GM12874 (cell line): ENCODE data around the gene XRCC4.

Experiments
- TF ChIP-seq, protein P1 (sequence below): IDR thresholded peaks from 2 replicates; pipeline ENCODE4 v1.5.1; 2011; ENCODE audit warnings: low read depth, mild to moderate bottlenecking, control low read depth, low read length, moderate library complexity; ENCODE audit not compliant: insufficient read depth

XRCC4 gene

DNA sequence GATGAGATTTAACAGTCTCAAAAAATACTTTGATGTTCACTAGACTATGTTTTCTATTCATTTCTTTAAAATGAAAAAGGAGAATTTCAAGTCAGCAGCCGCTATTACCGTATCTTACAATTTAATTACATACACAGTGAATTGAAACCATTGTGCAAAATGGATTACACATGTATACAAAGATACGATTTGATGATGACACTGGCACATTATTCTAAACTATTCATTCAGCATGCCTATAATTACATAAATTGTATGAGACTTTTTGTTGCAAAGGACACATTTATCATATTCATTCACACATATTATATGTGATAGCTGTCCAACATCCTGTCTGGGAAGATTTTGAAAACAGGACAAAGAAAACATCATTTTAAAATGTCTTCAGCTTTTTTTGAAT lies 275.9 kb downstream of the XRCC4 start:
- TF ChIP-seq, protein P1, sequence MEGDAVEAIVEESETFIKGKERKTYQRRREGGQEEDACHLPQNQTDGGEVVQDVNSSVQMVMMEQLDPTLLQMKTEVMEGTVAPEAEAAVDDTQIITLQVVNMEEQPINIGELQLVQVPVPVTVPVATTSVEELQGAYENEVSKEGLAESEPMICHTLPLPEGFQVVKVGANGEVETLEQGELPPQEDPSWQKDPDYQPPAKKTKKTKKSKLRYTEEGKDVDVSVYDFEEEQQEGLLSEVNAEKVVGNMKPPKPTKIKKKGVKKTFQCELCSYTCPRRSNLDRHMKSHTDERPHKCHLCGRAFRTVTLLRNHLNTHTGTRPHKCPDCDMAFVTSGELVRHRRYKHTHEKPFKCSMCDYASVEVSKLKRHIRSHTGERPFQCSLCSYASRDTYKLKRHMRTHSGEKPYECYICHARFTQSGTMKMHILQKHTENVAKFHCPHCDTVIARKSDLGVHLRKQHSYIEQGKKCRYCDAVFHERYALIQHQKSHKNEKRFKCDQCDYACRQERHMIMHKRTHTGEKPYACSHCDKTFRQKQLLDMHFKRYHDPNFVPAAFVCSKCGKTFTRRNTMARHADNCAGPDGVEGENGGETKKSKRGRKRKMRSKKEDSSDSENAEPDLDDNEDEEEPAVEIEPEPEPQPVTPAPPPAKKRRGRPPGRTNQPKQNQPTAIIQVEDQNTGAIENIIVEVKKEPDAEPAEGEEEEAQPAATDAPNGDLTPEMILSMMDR, result no peak

DNA sequence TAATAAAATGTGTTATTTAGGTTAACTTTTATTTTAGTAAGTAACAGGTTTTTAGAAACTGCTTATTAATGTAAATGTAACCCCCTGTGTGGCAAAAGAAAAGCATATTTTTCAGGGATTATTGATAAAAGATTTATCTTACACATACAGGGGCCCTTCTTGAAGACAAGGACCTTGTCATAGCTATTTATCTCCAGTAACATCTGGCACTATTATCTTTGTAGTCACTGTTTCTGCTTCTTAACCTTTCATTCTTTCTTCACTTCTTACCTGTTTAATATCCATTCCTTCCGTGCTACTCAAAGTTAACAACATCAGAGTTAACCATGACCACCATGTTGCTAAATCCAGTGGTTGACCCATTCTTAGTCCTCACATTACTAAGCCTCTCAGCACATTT lies 276.4 kb downstream of the XRCC4 start:
- TF ChIP-seq, protein P1, result no peak

DNA sequence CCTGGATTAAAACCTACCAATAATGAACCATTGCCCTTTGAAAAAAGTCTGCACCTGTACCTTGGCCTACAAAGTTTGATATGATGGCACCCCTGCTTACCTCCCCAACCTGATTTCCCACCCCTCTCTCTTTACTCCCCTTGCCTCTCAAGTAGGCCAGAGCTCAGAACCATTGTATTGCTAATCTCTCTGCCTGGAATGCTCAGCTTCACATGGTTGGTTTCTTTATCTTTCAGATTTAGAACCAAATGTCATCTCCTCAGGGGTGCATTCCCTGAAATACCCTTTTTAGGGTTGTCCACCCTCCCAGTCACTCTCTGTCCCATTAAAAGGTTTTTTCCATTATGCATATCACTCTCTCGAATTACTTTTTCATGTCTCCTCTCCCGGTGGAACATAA lies 277.6 kb downstream of the XRCC4 start:
- TF ChIP-seq, protein P1, result no peak

DNA sequence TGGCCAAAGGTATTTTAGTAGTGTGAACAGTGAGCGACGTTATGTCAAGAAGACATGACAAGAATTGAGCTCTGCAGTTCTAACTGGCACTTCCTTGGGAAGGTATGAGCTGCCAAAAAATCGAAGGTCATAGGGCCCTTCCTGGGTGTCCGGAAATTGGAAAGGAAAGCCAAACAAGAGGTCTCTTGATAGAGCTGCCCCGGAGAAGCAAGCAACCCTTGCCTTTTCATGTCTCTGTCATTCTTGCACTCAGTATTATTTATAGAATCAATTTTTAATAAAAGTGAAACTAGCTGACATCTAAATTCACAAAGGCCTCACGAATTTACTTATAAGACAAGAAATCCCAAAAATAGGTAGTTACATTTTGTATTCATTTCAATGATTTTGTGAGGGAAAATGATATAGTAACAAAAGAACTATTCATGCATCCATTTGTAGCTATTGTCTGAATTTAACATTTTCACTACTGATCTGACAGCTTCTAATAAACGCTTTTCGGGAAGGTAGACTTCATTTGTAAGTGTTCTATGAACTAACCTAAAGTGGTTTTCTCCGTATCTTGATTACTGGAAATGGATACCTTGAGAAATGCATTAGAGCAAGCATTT lies 280.4 kb downstream of the XRCC4 start:
- TF ChIP-seq, protein P1, result no peak

DNA sequence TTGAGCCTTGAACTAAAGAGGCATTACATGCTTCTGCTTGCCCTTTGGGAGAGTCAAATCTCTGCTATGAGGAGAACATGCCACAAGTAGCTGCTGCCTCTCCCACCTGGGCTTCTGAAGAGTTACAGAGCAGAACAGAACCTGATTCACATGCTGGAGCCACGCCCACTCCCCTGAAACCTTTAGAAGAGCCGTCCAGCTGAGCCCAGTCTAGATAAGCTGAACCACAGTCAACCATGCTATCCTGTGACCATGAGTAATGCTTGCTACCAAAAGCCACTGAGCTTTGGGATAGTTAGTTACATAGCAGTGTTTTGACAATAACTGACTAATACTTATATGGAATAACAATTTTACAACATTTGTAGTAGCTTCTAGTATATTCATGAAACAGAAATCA lies 283.2 kb downstream of the XRCC4 start:
- TF ChIP-seq, protein P1, result no peak

DNA sequence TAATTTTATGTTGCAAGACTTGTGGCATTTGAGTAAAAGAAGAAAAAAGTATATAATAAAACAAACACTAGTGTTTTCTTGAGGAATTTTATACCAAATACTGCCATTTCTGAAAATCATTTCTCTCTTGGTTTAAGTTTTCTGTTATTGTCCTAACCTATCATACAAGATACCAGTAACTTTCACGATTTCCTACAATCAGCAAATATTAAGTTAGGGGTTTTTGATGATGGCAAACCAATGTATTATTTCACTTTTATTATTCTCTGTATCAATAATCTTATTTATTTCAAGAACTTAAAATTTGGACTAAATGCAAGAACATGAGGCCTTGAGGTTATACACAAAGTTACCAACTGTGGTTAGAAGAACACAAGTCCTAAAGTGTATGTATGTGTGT lies 285.2 kb downstream of the XRCC4 start:
- TF ChIP-seq, protein P1, result no peak

DNA sequence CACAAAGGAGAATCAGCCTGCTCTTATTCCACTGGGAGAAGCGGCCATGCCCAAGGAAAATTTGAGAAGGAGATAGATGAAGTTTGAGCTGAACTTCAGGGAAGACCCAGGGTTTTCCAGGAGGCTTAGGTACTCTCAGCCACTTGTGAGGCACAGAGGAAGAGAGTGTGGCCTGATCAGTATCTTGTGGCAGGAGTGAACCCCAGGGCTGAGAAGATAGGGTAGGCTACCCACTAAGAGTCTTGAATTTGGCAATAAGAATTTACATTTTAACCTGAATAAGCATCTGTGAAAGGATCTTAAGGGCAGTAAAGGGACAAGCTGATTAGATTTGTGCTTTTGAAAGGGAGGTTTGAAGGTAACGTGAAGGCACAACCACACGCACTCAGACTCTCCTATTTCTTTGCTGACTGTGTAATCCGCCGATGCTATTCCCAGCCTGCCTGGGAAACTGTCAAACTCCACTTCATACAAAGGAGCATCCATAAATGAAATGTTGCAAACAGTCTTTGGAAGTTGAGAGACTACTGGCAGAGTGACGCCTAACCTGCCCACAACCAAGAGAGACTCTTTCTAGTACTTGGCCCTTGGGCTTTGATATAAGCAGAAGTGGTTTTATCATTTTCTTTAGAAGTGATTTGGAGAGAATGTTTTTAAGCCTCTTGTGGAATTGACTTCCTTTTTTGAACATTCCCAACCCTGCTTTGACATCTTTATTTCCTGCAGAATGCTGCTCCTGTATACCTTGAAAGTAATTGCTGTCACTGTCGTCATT lies 286.0 kb downstream of the XRCC4 start:
- TF ChIP-seq, protein P1, result no peak
